ENCODE data around the gene PAX5.
"Not testable (repeated sequence)": the region's sequence is repeated elsewhere in the genome, so short reads cannot be mapped to it uniquely, and the experiment has no call there.

Gene PAX5

GRCh38 chr9:36873247-36873875, 160.7 kb downstream of the PAX5 start:
- DNase-seq: peak; percentile 85

DNA sequence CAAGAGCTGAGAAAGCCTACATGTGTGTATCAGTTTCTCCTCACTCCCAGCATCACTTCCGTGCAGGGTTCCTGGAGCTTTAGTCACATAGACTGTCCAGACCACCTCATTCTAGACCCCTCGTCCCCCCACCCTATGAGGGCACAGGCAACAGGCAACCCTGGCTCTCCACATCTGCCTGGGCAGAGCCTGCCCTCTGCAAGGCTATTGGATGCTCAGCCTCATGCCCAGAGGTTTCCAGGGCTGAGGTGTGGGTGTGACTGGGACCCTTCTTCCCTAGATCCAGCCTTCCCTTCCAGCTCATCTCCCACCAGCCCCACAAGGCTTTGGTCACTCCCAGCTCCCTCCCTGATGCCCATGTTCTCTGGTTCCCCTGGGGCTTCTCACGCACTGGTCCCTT, 161.4 kb downstream of the PAX5 start:
- DNase-seq: peak; percentile 27

GRCh38 chr9:36871606-36872005, 162.5 kb downstream of the PAX5 start:
- DNase-seq: peak; percentile 30

DNA sequence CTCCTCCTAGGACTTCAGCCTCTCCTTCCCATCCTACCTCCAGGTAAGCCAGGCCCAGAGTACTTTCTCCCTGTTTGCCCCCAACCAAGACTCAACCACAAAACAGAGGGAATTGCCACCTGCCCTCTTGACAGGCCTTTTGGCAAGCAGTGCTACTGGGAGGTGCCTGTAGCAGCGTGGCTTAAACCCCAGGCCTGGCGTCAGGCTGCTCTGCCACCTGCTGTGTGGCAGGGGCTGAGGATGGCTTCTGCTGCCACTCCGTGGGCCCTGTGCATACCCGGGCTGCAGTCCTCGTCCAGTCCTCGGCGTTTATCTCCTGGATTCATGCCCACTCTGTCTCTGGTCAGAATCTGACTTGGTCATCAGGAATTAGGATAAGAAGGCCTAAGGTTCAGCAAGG, 163.1 kb downstream of the PAX5 start:
- DNase-seq: peak; percentile 97

DNA sequence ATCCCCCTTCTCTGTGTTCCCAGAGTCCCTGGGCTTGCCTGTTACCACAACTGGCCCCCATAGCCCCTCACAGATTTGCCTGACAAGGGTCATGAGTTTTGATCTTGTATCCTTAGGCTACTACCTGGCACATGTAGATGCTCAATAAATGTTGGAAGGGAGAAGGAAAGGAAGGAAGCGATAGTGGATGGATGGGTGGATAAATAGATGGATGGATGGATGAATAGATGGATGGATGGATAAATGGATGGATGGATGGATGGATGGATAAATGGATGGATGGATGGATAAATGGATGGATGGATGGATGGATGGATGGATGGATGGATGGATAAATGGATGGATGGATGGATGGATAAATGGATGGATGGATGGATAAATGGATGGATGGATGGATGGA, 164.5 kb downstream of the PAX5 start:
- DNase-seq: not testable (repeated sequence)

- DNase-seq: peak; percentile 78
Observed at GRCh38 chr9:36868586-36869282, 165.3 kb downstream of the PAX5 start.

- DNase-seq: peak; percentile 99
Observed at GRCh38 chr9:36867672-36868471, 166.2 kb downstream of the PAX5 start.

- peak; percentile 62 for DNase-seq
Observed at GRCh38 chr9:36867241-36867640, 166.8 kb downstream of the PAX5 start.

GRCh38 chr9:36866840-36867239, 167.2 kb downstream of the PAX5 start:
- DNase-seq: peak; percentile 65

- DNase-seq: peak; percentile 24
Observed at GRCh38 chr9:36865731-36866635, 168.1 kb downstream of the PAX5 start.

DNA sequence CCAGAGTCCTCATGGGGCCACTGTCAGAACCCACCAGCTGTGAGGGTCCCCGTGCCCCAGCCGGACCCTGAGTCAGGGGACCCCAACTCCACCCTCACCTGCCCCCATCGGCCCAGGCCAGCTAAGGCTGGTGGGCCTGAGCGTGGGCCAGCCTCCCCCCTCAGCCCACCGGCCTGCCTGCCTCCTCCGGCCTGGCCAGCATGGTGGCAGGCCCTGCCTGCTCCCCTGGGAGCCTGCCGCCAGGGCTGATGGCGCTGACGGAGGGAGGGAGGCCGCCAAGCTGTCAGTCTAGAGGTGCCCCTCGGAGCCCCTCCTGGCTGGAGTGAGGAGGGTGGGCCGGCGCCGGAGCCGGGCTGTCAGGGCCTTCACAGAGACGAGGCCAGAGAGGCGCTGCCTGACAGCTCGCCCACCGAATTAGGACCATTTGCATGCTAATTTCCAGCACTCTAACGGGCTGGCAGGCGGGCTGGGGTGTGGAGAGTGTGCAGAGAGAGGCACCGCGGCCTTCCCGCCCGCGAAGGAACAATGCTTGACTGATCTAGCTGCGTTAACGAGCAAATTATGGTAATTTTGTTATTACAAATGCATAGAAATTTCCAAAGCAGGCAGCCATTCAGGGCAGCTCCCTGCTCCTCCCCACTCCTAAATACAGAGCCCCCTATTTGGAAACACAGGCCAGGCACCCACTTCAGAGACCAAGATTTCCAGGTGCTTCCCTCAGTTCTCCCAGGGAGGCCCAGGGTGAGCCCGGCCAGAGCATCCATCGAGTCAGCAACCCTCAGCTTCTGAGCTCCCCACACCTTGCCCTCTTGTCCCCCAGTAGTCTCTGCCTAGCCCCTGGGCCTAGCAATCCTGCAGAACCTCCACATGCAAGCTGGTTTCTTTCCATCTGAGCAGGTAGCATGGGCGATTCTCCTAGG, 169.3 kb downstream of the PAX5 start:
- peak; percentile 73 for DNase-seq

- peak; percentile 65 for DNase-seq
Observed at GRCh38 chr9:36862206-36863145, 171.6 kb downstream of the PAX5 start.

DNA sequence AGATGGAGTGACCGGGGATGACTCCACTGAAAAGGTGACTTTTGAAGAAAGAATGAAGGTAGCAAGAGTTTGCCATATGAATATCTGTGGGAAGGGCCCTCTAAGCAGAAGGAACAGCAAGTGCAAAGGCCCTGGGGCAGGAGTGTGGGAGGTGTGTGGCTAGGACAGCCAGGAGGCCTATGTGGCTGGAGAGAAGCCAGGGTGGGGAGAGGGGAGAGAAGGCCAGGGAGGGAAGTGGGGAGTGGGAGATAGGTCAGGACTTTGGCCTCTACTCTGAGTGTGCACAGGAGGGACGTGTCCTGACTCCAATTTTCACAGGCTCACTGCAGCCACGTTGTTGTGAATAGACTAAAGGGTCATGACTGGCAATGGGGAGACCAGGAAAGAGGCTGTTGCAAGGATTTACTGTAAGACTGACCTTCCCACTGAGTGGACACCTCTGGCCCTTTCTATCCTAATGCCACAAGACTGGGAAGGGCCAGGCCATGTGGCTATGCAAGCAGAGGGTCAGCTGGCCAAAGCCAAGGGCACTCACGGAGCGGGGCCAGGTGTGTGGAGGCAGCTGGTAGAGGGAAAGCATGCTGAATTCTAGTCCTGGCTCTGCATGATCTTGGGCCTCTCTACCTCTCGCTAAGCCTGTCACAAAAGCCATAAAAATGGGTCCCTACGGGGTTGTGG, 172.4 kb downstream of the PAX5 start:
- no peak for DNase-seq

DNA sequence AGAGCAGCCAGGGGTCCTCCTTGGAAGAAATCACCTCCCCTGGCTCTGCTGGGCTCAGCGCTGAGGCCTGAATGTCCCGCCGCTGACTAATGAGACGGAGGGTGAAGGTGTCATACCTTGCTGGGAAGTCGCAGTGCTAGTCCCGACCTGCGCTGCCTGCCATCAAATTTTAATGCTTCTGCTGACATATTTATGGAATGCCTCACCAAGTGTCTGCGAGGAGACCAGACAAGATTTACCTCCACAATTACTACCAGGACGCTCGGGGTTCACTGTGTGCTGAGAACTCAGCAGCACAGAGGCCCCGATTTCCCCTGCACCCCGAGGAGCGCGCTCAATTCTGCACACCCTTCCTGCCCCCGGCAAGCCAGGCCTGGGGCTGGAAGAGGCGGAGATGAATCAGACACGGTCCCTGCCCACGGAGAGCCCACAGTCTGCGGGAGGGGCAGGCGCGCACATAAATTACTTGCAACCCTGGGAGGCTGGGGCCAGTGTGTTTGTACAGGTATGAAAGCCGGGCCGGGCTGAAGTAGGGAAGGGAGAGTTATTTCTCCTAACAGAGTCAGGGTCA, 175.2 kb downstream of the PAX5 start:
- DNase-seq: peak; percentile 42

DNA sequence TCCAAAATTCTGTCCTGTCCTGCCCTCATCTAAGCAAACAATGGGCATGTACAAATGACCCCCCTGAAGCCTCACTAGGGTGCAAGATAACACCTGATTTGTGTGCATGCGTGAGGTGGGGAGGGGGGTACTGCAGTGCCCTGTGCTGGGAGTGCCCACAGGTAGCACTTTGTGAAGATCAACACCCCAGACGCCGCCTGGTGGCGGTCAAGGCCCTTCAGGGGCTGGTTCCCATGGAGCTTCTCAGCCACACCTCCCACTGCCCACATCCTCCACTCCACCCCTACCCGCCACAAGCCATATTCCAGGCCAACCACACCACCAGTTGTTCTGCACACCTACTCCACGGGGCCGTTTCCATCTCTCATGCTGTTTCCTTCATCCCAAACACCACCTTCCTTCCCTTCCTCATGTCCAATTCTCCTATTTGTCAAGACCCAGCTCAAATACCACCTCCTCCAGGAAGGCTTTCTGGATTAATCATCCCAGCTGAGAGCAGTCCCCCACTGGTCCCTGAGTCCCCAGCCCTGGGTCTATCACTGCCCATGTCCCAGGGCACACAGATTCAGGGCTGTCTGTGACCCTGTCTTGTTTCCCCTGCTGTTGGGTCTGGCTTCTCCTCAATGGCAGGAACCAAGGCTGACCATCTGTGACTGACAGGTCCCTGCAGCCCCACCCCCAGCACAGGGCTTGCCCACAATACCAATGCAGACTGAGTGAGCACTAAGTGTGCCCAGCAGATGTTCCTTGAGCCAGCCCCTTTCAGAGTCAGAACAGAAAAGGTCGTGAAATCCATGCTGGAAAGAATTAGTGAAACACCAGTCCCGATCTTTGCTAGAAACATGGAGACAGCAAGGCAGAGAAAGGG, 178.4 kb downstream of the PAX5 start:
- peak; percentile 88 for DNase-seq

DNA sequence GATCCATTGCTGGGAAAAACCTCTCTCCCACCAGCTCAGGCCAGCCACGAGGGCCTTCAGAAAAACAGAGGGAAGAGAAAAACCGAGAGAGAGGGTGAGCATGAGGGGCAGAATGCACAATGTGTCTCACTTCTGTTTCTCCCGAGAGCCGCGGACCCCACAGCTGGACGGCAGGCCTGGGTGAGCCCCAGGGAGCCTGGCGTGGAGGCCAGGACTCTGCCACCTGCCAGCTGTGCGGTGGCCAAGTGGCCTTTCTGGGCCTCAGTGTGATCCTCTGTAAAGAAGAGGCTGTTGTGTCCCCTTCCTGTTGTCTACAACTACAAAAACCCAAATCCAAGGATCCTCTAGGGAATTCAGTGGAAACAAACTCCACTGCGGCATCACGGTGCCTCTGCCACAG, 179.3 kb downstream of the PAX5 start:
- no peak for DNase-seq

DNA sequence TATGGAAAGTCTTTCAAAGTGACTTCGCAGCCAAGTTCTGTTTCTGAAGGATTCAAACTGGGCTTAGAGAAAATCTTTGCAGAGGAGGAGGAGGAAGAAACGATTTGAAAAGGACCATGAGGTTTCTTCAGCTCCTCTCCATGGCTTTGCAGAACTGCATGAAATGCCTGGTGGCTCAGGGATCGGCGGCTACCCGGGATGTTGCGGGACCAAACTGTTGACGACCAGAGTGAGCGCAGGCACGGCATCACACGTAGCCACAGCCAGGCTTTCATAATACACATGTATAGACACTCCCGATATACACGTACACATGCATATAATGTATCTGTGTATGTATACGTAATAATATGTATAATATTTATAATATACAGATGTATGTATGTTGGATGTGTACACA, 180.0 kb downstream of the PAX5 start:
- DNase-seq: no peak

GRCh38 chr9:36853233-36853632, 180.8 kb downstream of the PAX5 start:
- DNase-seq: no peak

- DNase-seq: no peak
Observed at GRCh38 chr9:36849943-36850342, 184.1 kb downstream of the PAX5 start.

Data from NCI-H69 (cell line).